GM12878 (cell line): ENCODE results near the gene WDR74. TPM values are rescaled to one million over a fixed set of nuclear protein-coding genes. Genes with fewer than 3 reads are reported as not detected.

Source experiments
- ASH2L ChIP-seq: fragments of 300-600, 200-600 bp; sonication (generic); IDR thresholded peaks from 2 replicates; pipeline ENCODE4 v1.6.1; 2017; ENCODE audit warnings: low read depth, mild to moderate bottlenecking, borderline replicate concordance
- CBFB ChIP-seq: IDR thresholded peaks from 2 replicates; pipeline ENCODE4 v1.6.1; 2016; ENCODE audit warnings: antibody characterized with exemption, low read depth
- CREM ChIP-seq: IDR thresholded peaks from 2 replicates; pipeline ENCODE4 v1.6.1; 2014; ENCODE audit warnings: antibody characterized with exemption, low read depth
- ESRRA ChIP-seq: IDR thresholded peaks from 2 replicates; pipeline ENCODE4 v1.6.1; 2012; ENCODE audit warnings: mild to moderate bottlenecking, low read length, improper control_type of control experiment
- GABPA ChIP-seq: IDR thresholded peaks from 2 replicates; pipeline ENCODE4 v1.6.1; 2014; ENCODE audit warnings: antibody characterized with exemption, low read depth, mild to moderate bottlenecking, inconsistent platforms
- HCFC1 ChIP-seq: fragments of 150-350 bp; IDR thresholded peaks from 2 replicates; pipeline ENCODE4 v1.6.1; 2014; ENCODE audit warnings: low read length
- IKZF1 ChIP-seq: fragments of 450-650 bp; conservative IDR thresholded peaks from 2 replicates; pipeline ENCODE4 v1.6.1; 2017; ENCODE audit warnings: antibody characterized with exemption, mild to moderate bottlenecking
- IRF4 ChIP-seq: IDR thresholded peaks from 2 replicates; pipeline ENCODE4 v1.6.1; 2011; ENCODE audit warnings: low read depth, low read length
- MAX ChIP-seq: IDR thresholded peaks from 2 replicates; pipeline ENCODE4 v1.6.1; 2012; ENCODE audit warnings: low read depth, low read length, improper control_type of control experiment
- MEF2B ChIP-seq: fragments of 450-650 bp; IDR thresholded peaks from 2 replicates; pipeline ENCODE4 v1.6.1; 2018; ENCODE audit warnings: mild to moderate bottlenecking, moderate library complexity; ENCODE audit not compliant: partially characterized antibody, poor library complexity, severe bottlenecking
- MYC ChIP-seq: IDR thresholded peaks from 2 replicates; pipeline ENCODE4 v1.6.1; 2011; ENCODE audit warnings: mild to moderate bottlenecking, low read length, moderate library complexity, inconsistent platforms; ENCODE audit not compliant: insufficient read depth, insufficient replicate concordance, insufficient read length, severe bottlenecking
- NBN ChIP-seq: fragments of 450-650 bp; IDR thresholded peaks from 2 replicates; pipeline ENCODE4 v1.6.1; 2016
- NFIC ChIP-seq: IDR thresholded peaks from 2 replicates; pipeline ENCODE4 v1.6.1; 2012; ENCODE audit warnings: low read depth, mild to moderate bottlenecking, inconsistent platforms, low read length, moderate library complexity
- NR2F1 ChIP-seq: fragments of 450-650 bp; conservative IDR thresholded peaks from 2 replicates; pipeline ENCODE4 v1.6.1; 2017; ENCODE audit warnings: mild to moderate bottlenecking
- NRF1 ChIP-seq: conservative IDR thresholded peaks from 2 replicates; pipeline ENCODE4 v1.6.1; 2011; ENCODE audit warnings: mild to moderate bottlenecking, low read depth, low read length, improper control_type of control experiment
- POLR2AphosphoS2 ChIP-seq: IDR thresholded peaks from 2 replicates; pipeline ENCODE4 v1.6.1; 2011; ENCODE audit warnings: low read depth, mild to moderate bottlenecking, low read length, improper control_type of control experiment, moderate library complexity
- POLR2AphosphoS5 ChIP-seq: IDR thresholded peaks from 2 replicates; pipeline ENCODE4 v1.6.1; 2011; ENCODE audit warnings: mild to moderate bottlenecking, low read length, inconsistent platforms
- RAD21 ChIP-seq: IDR thresholded peaks from 2 replicates; pipeline ENCODE4 v1.6.1; 2011; ENCODE audit warnings: mild to moderate bottlenecking, low read depth, low read length, moderate library complexity; ENCODE audit not compliant: insufficient read depth
- RAD51 ChIP-seq: fragments of 450-650 bp; IDR thresholded peaks from 2 replicates; pipeline ENCODE4 v1.6.1; 2016; ENCODE audit warnings: moderate library complexity, mild to moderate bottlenecking, inconsistent platforms
- SMC3 ChIP-seq: IDR thresholded peaks from 2 replicates; pipeline ENCODE4 v1.6.1; 2011; ENCODE audit warnings: low read length, improper control_type of control experiment, borderline replicate concordance
- SREBF2 ChIP-seq: IDR thresholded peaks from 2 replicates; pipeline ENCODE4 v1.6.1; 2012; ENCODE audit warnings: mild to moderate bottlenecking, low read length
- TAF1 ChIP-seq: IDR thresholded peaks from 2 replicates; pipeline ENCODE4 v1.6.1; 2011; ENCODE audit warnings: mild to moderate bottlenecking, low read depth, low read length, borderline replicate concordance
- TARDBP ChIP-seq: IDR thresholded peaks from 2 replicates; pipeline ENCODE4 v1.6.1; 2016; ENCODE audit warnings: borderline replicate concordance
- TCF3 ChIP-seq: IDR thresholded peaks from 2 replicates; pipeline ENCODE4 v1.6.1; 2012; ENCODE audit warnings: low read depth, mild to moderate bottlenecking, low read length, borderline replicate concordance; ENCODE audit not compliant: insufficient read depth
- ZNF384 ChIP-seq: IDR thresholded peaks from 2 replicates; pipeline ENCODE4 v1.6.1; 2012; ENCODE audit warnings: low read depth, mild to moderate bottlenecking, low read length, improper control_type of control experiment, borderline replicate concordance
- polyA plus RNA-seq, 11 experiments: library from polyadenylated mRNA; depleted of rRNA in 4 of 11; unstranded in 6 of 11; stranded (reverse) in 5 of 11; fragments of >200 nt; fragmentation: Nextera tagmentation in 4 of 11; fragmentation: Illumina TruSeq in 1 of 11; extraction: Ambion mirVana in 4 of 11; extraction: Trizol in 1 of 11; gene quantifications; 1 replicate in 1 of 11; 2 replicates in 10 of 11; pipeline versions ENCODE4 v1.2.1 to v1.2.3, GENCODE V29; 2011 to 2016; ENCODE audit warnings: inconsistent platforms in 2 of 11, missing spikeins in 2 of 11, low read depth in 1 of 11
- total RNA-seq, 4 experiments: library from RNA; depleted of rRNA in 3 of 4; stranded (reverse); fragments of >200 nt in 3 of 4; fragmentation: Illumina TruSeq in 1 of 4; extraction: Trizol in 1 of 4; gene quantifications; 2 replicates each; pipeline versions ENCODE4 v1.2.1 to v1.2.3, GENCODE V29; 2013 to 2021
- TF ChIP-seq, protein P1 (sequence below): fragments of 450-650 bp; IDR thresholded peaks from 2 replicates; pipeline ENCODE4 v1.6.1; 2016; ENCODE audit warnings: mild to moderate bottlenecking, moderate library complexity, borderline replicate concordance
- TF ChIP-seq, protein P2 (sequence below): fragments of 450-650 bp; IDR thresholded peaks from 2 replicates; pipeline ENCODE4 v1.6.1; 2017; ENCODE audit warnings: borderline replicate concordance

The WDR74 gene
- total and polyA plus RNA-seq, 10 of the 15 experiments (the other 5 are each of a cell fraction or from before 2014, with no cell fraction given) = 18.2 to 103 (median 60.7) TPM

DNA sequence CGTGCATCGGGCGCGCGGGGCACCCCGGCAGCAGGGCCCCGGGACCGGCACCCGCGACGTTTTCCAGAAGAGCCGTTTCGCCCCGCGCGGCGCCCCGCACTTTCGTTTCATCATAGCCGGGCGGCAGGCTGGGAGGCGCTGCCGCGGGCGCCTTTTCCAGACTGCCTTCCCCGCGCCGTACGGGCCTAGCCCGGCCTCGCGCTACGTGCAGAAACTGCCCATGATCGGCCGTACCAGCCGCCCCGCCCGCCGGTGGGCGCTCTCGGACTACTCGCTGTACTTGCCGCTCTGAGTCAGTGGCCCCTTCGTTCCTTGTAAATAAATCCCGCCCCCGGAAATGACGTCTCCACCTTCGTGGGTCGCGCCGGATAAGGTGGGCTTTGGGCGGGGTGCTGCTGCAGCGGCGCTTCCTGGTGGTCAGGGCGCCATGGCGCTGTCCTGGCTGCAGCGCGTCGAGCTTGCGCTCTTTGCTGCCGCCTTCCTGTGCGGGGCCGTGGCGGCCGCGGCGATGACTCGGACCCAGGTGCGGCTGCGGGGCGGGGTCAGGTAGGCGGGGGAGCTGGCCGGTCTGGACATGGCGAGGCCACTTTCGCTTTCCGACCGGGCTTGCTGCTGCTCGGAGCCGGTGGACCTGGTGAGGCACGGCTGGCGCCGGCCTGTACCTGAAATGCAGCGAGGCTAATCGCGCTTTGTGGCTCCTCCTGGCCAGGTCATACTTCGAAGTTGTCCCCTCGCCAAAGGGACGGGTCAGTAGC lies 52.2 kb downstream of the WDR74 start, which contains the start of gene TMEM179B (continued):
- TF ChIP-seq, protein P1, sequence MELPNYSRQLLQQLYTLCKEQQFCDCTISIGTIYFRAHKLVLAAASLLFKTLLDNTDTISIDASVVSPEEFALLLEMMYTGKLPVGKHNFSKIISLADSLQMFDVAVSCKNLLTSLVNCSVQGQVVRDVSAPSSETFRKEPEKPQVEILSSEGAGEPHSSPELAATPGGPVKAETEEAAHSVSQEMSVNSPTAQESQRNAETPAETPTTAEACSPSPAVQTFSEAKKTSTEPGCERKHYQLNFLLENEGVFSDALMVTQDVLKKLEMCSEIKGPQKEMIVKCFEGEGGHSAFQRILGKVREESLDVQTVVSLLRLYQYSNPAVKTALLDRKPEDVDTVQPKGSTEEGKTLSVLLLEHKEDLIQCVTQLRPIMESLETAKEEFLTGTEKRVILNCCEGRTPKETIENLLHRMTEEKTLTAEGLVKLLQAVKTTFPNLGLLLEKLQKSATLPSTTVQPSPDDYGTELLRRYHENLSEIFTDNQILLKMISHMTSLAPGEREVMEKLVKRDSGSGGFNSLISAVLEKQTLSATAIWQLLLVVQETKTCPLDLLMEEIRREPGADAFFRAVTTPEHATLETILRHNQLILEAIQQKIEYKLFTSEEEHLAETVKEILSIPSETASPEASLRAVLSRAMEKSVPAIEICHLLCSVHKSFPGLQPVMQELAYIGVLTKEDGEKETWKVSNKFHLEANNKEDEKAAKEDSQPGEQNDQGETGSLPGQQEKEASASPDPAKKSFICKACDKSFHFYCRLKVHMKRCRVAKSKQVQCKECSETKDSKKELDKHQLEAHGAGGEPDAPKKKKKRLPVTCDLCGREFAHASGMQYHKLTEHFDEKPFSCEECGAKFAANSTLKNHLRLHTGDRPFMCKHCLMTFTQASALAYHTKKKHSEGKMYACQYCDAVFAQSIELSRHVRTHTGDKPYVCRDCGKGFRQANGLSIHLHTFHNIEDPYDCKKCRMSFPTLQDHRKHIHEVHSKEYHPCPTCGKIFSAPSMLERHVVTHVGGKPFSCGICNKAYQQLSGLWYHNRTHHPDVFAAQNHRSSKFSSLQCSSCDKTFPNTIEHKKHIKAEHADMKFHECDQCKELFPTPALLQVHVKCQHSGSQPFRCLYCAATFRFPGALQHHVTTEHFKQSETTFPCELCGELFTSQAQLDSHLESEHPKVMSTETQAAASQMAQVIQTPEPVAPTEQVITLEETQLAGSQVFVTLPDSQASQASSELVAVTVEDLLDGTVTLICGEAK = peak; percentile 89
- peak; percentile 63 for TF ChIP-seq HCFC1
- TF ChIP-seq ASH2L = peak; percentile 51; the same call in 1 of the 2 replicates
- peak; percentile 58 for TF ChIP-seq RAD21
- TF ChIP-seq SMC3 = peak; percentile 25; the same call in 1 of the 2 replicates
- no peak for TF ChIP-seq NFIC
- 0 out of 2 replicates have a peak, but pooled peaks have one; percentile 27 for TF ChIP-seq TARDBP
- peak; percentile 60; the same call in 1 of the 2 replicates for TF ChIP-seq MAX
- no peak for TF ChIP-seq MEF2B
- TF ChIP-seq IRF4 = no peak
- TF ChIP-seq RAD51 = no peak
- TF ChIP-seq TAF1 = peak; percentile 91
- TF ChIP-seq CREM = peak; percentile 96
- peak; percentile 66 for TF ChIP-seq IKZF1
- TF ChIP-seq, protein P2, sequence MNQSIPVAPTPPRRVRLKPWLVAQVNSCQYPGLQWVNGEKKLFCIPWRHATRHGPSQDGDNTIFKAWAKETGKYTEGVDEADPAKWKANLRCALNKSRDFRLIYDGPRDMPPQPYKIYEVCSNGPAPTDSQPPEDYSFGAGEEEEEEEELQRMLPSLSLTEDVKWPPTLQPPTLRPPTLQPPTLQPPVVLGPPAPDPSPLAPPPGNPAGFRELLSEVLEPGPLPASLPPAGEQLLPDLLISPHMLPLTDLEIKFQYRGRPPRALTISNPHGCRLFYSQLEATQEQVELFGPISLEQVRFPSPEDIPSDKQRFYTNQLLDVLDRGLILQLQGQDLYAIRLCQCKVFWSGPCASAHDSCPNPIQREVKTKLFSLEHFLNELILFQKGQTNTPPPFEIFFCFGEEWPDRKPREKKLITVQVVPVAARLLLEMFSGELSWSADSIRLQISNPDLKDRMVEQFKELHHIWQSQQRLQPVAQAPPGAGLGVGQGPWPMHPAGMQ = no peak
- peak; percentile 83 for TF ChIP-seq CBFB
- no peak for TF ChIP-seq NRF1
- no peak for TF ChIP-seq ZNF384
- peak; percentile 22; the same call in 1 of the 2 replicates for TF ChIP-seq NR2F1
- peak; percentile 93 for TF ChIP-seq GABPA
- peak; percentile 63 for TF ChIP-seq MYC
- no peak for TF ChIP-seq ESRRA
- peak; percentile 38; the same call in 1 of the 2 replicates for TF ChIP-seq NBN
- no peak for TF ChIP-seq SREBF2
- peak; percentile 98 for TF ChIP-seq POLR2AphosphoS2
- peak; percentile 94 for TF ChIP-seq POLR2AphosphoS5
- TF ChIP-seq TCF3 = peak; percentile 59
